ENCODE results near the gene CCDC87.

The CCDC87 gene

GRCh38 chr11:66604155-66604554 is 11.3 kb upstream of the CCDC87 start:
- H3K36me3 ChIP-seq (ENCODE audit: insufficient read depth, low read length): no peaks in the 10 kb centered on the region
- no peak overlapping the region for H2AFZ ChIP-seq (ENCODE audit: low read length)
- TF ChIP-seq CTCF (conservative IDR thresholded peaks at IDR 0.05; ENCODE audit: low read length) (no peak), EZH2phosphoT487 (IDR thresholded peaks at IDR 0.05; ENCODE audit: borderline replicate concordance) (no peak)

GRCh38 chr11:66603072-66603471 is 10.2 kb upstream of the CCDC87 start:
- H3K79me2 ChIP-seq (ENCODE audit: insufficient read depth, low read length): no peaks in the 10 kb centered on the region
- no peak overlapping the region for H3K4me3 ChIP-seq (ENCODE audit: low read length, poor library complexity, severe bottlenecking)
- TF ChIP-seq EZH2phosphoT487 (IDR thresholded peaks at IDR 0.05; ENCODE audit: borderline replicate concordance) (no peak), CTCF (conservative IDR thresholded peaks at IDR 0.05; ENCODE audit: low read length) (no peak)
- no peaks in the 10 kb centered on the region for H3K27me3 ChIP-seq (ENCODE audit: insufficient read depth, low read length, poor library complexity, severe bottlenecking)
- no peak overlapping the region for H2AFZ ChIP-seq (ENCODE audit: low read length)
- no peak overlapping the region for H3K4me2 ChIP-seq (ENCODE audit: low read depth, low read length, poor library complexity, severe bottlenecking)
- no peaks in the 10 kb centered on the region for H3K36me3 ChIP-seq (ENCODE audit: insufficient read depth, low read length)
- H3K9me3 ChIP-seq (ENCODE audit: insufficient read depth, low read depth, low read length): no peaks in the 10 kb centered on the region
- no peaks in the 10 kb centered on the region for H3K9me2 ChIP-seq (replicated peaks; ENCODE audit: low read depth, low read length)
- no peaks in the 10 kb centered on the region for H4K20me1 ChIP-seq (ENCODE audit: insufficient read depth, low read length, poor library complexity, severe bottlenecking)
- no peaks in the 10 kb centered on the region for H3F3A ChIP-seq (ENCODE audit: low read depth)
- H3K9ac ChIP-seq (ENCODE audit: low read depth, low read length, poor library complexity, severe bottlenecking): no peak overlapping the region
- no peaks in the 10 kb centered on the region for H3K4me1 ChIP-seq (ENCODE audit: insufficient read depth, low read length, poor library complexity, severe bottlenecking)

More at GRCh38 chr11:66604155-66604554, 11.3 kb upstream of the CCDC87 start:
- Histone ChIP-seq H3K79me2 (ENCODE audit: insufficient read depth, low read length) (no peaks in the 10 kb centered on the region), H3K4me2 (ENCODE audit: low read depth, low read length, poor library complexity, severe bottlenecking) (no peak overlapping the region), H3K4me3 (ENCODE audit: low read length, poor library complexity, severe bottlenecking) (no peak overlapping the region), H3F3A (ENCODE audit: low read depth) (no peaks in the 10 kb centered on the region), H3K9me3 (ENCODE audit: insufficient read depth, low read depth, low read length) (no peaks in the 10 kb centered on the region), H3K27me3 (ENCODE audit: insufficient read depth, low read length, poor library complexity, severe bottlenecking) (no peaks in the 10 kb centered on the region), H3K9ac (ENCODE audit: low read depth, low read length, poor library complexity, severe bottlenecking) (no peak overlapping the region), H3K9me2 (replicated peaks; ENCODE audit: low read depth, low read length) (no peaks in the 10 kb centered on the region), H4K20me1 (ENCODE audit: insufficient read depth, low read length, poor library complexity, severe bottlenecking) (no peaks in the 10 kb centered on the region), H3K4me1 (ENCODE audit: insufficient read depth, low read length, poor library complexity, severe bottlenecking) (no peaks in the 10 kb centered on the region)

GRCh38 chr11:66600631-66601233 is 7.9 kb upstream of the CCDC87 start:
- Histone ChIP-seq H3K27me3 (ENCODE audit: insufficient read depth, low read length, poor library complexity, severe bottlenecking) (no peaks in the 10 kb centered on the region), H4K20me1 (ENCODE audit: insufficient read depth, low read length, poor library complexity, severe bottlenecking) (no peaks in the 10 kb centered on the region), H3K4me1 (ENCODE audit: insufficient read depth, low read length, poor library complexity, severe bottlenecking) (no peaks in the 10 kb centered on the region), H3K9me3 (ENCODE audit: insufficient read depth, low read depth, low read length) (no peaks in the 10 kb centered on the region), H2AFZ (ENCODE audit: low read length) (no peak overlapping the region), H3K9me2 (replicated peaks; ENCODE audit: low read depth, low read length) (no peaks in the 10 kb centered on the region), H3K79me2 (ENCODE audit: insufficient read depth, low read length) (no peaks in the 10 kb centered on the region), H3K4me2 (ENCODE audit: low read depth, low read length, poor library complexity, severe bottlenecking) (no peak overlapping the region), H3K36me3 (ENCODE audit: insufficient read depth, low read length) (no peaks in the 10 kb centered on the region), H3K4me3 (ENCODE audit: low read length, poor library complexity, severe bottlenecking) (no peak overlapping the region), H3K9ac (ENCODE audit: low read depth, low read length, poor library complexity, severe bottlenecking) (no peak overlapping the region), H3F3A (ENCODE audit: low read depth) (no peaks in the 10 kb centered on the region)
- TF ChIP-seq CTCF (conservative IDR thresholded peaks at IDR 0.05; ENCODE audit: low read length): no peak
- TF ChIP-seq EZH2phosphoT487 (IDR thresholded peaks at IDR 0.05; ENCODE audit: borderline replicate concordance): no peak

All from Loucy (cell line).